CD4-positive, alpha-beta T cell (primary cell): ENCODE measurements around the gene STEAP3. TPM values are rescaled to one million over a fixed set of nuclear protein-coding genes. Genes with fewer than 3 reads are reported as not detected.
"Not testable (repeated sequence)": the region's sequence is repeated elsewhere in the genome, so short reads cannot be mapped to it uniquely, and the experiment has no call there.

Source experiments
- ATAC-seq: fragments of 200-7000 bp; cut with Tn5 transposase; one replicate; pipeline ENCODE4 v1.10.0; 2022; ENCODE audit warnings: mild to moderate bottlenecking; ENCODE audit not compliant: poor library complexity
- CTCF ChIA-PET: fragments of 350-600 bp; sonication (Branson Sonifier 250); formaldehyde crosslinking; loops from one replicate; lab custom pipeline; 2021; ENCODE audit warnings: antibody characterized with exemption, inconsistent platforms; lab: Charles Lee
- POLR2A ChIA-PET: fragments of 350-600 bp; sonication (Branson Sonifier 250); formaldehyde crosslinking; loops from one replicate; lab custom pipeline; 2021; ENCODE audit warnings: antibody characterized with exemption, inconsistent platforms; lab: Charles Lee
- DNase-seq, 14 experiments: peaks; one replicate each; pipeline ENCODE4 v3.0.0-alpha.2; 2013 to 2020; ENCODE audit warnings: mixed read lengths in 2 of 14
- H3K27ac ChIP-seq, 2 donors: one replicate each; pipeline versions ENCODE4 v1.5.1 to v1.7.0; 2013; ENCODE audit warnings: low read length in 2 of 2, low read depth in 1 of 2, mild to moderate bottlenecking in 1 of 2
- H3K27me3 ChIP-seq, 2 experiments: 1 replicate in 1 of 2; 2 replicates in 1 of 2; pipeline versions ENCODE4 v1.6.1 to v1.7.0; 2013; ENCODE audit warnings: low read length in 2 of 2, control low read depth in 1 of 2, mild to moderate bottlenecking in 1 of 2, moderate library complexity in 1 of 2; ENCODE audit not compliant: insufficient read depth in 2 of 2, control insufficient read depth in 1 of 2
- H3K36me3 ChIP-seq: one replicate; pipeline ENCODE4 v1.6.1; 2013; ENCODE audit warnings: low read length, control low read depth; ENCODE audit not compliant: insufficient read depth
- H3K4me1 ChIP-seq: one replicate; pipeline ENCODE4 v1.6.1; 2013; ENCODE audit warnings: low read length, control low read depth; ENCODE audit not compliant: insufficient read depth
- H3K4me3 ChIP-seq: one replicate; pipeline ENCODE4 v1.5.1; 2013; ENCODE audit warnings: mild to moderate bottlenecking, low read length, moderate library complexity
- H3K9me3 ChIP-seq, 2 experiments: 1 replicate in 1 of 2; 2 replicates in 1 of 2; pipeline versions ENCODE4 v1.6.1 to v1.7.0; 2013; ENCODE audit warnings: low read length in 2 of 2, mild to moderate bottlenecking in 2 of 2, control low read depth in 1 of 2, moderate library complexity in 1 of 2; ENCODE audit not compliant: control insufficient read depth in 1 of 2, insufficient read depth in 1 of 2
- H3K27ac Mint-ChIP-seq: one replicate; pipeline ENCODE4 v1.8.0; 2020; ENCODE audit warnings: mixed read lengths
- H3K27me3 Mint-ChIP-seq: one replicate; pipeline ENCODE4 v1.8.0; 2021; ENCODE audit warnings: mixed read lengths
- H3K36me3 Mint-ChIP-seq: one replicate; pipeline ENCODE4 v1.8.0; 2021; ENCODE audit warnings: low read depth, mixed read lengths
- H3K4me1 Mint-ChIP-seq: one replicate; pipeline ENCODE4 v1.8.0; 2021; ENCODE audit warnings: low read depth, mixed read lengths
- H3K4me3 Mint-ChIP-seq: one replicate; pipeline ENCODE4 v1.8.0; 2020; ENCODE audit warnings: mild to moderate bottlenecking, mixed read lengths
- H3K9me3 Mint-ChIP-seq: one replicate; pipeline ENCODE4 v1.8.0; 2020; ENCODE audit warnings: mixed read lengths
- CTCF ChIP-seq: fragments of 200-600 bp; IDR thresholded peaks from one replicate; pipeline ENCODE4 v1.8.0; 2022; ENCODE audit warnings: antibody characterized with exemption, mild to moderate bottlenecking
- intact Hi-C, 2 experiments: fragments of 100-400 bp; cut with DNase I in 1 of 2; cut with micrococcal nuclease in 1 of 2; formaldehyde crosslinking; loops; one replicate each; pipeline versions ENCODE4 v1.15.1 to v1.9.0; 2023 to 2025; cut with DNase I, micrococcal nuclease
- total RNA-seq, 174 experiments: library from RNA in 2 of 174; stranded (reverse) in 2 of 174; gene quantifications; one replicate each; pipeline ENCODE4 v1.2.3 and lab custom pipeline; 2021 to 2026

Gene STEAP3
- total RNA-seq, 2 experiments from 2014 or later, result not detected

GRCh38 chr2:119266091-119266589 is 42.5 kb downstream of the STEAP3 start:
- POLR2A ChIA-PET, result no interaction called here
- intact Hi-C loops, result loop anchor here in 1 of 2 experiments (5.0 kb wide), 1 partner anchor 254 kb away; no protein-coding TSS in a partner anchor
- peaks cover 0 to 2% of the 10 kb centered on the region in 2 experiments for H3K27me3 ChIP-seq

GRCh38 chr2:119267604-119268003 is 44.0 kb downstream of the STEAP3 start:
- no peak overlapping the region for H3K4me3 ChIP-seq
- H3K27ac ChIP-seq, result no peak overlapping the region
- no peak for TF ChIP-seq CTCF
- POLR2A ChIA-PET, result no interaction called here
- Mint-ChIP-seq H3K27ac (no peak overlapping the region), H3K27me3 (peaks cover 7% of the 10 kb centered on the region), H3K4me1 (no peaks in the 10 kb centered on the region), H3K4me3 (no peak overlapping the region), H3K9me3 (no peaks in the 10 kb centered on the region), H3K36me3 (no peaks in the 10 kb centered on the region)
- H3K36me3 ChIP-seq, result no peaks in the 10 kb centered on the region
- CTCF ChIA-PET, result no interaction called here
- intact Hi-C loops, result loop anchor here in 1 of 2 experiments (1.0 to 5.0 kb wide), 2 partner anchors 23 to 255 kb away; no protein-coding TSS in a partner anchor
- no peaks in the 10 kb centered on the region for H3K4me1 ChIP-seq
- ATAC-seq (no peak), DNase-seq (no peak)
- H3K9me3 ChIP-seq, result no peaks in the 10 kb centered on the region
- H3K27me3 ChIP-seq, result peaks cover 0 to 2% of the 10 kb centered on the region in 2 experiments

More at GRCh38 chr2:119266091-119266589, 42.5 kb downstream of the STEAP3 start:
- Histone ChIP-seq H3K36me3 (no peaks in the 10 kb centered on the region), H3K4me1 (no peaks in the 10 kb centered on the region), H3K27ac (no peak overlapping the region), H3K4me3 (no peak overlapping the region), H3K9me3 (no peaks in the 10 kb centered on the region)
- no peaks in the 10 kb centered on the region for H3K4me1 Mint-ChIP-seq
- no peaks in the 10 kb centered on the region for H3K9me3 Mint-ChIP-seq
- ATAC-seq (no peak), DNase-seq (no peak)
- no peaks in the 10 kb centered on the region for H3K36me3 Mint-ChIP-seq
- peaks cover 12% of the 10 kb centered on the region for H3K27me3 Mint-ChIP-seq
- CTCF ChIA-PET, result no interaction called here
- TF ChIP-seq CTCF, result no peak
- no peak overlapping the region for H3K4me3 Mint-ChIP-seq
- no peak overlapping the region for H3K27ac Mint-ChIP-seq

- Mint-ChIP-seq H3K4me3 (no peak overlapping the region), H3K9me3 (no peaks in the 10 kb centered on the region), H3K4me1 (no peaks in the 10 kb centered on the region), H3K36me3 (no peaks in the 10 kb centered on the region), H3K27me3 (no peaks in the 10 kb centered on the region), H3K27ac (no peak overlapping the region)
- DNase-seq (no peak), ATAC-seq (no peak)
- POLR2A ChIA-PET, result no interaction called here
- no peak overlapping the region for H3K4me3 ChIP-seq
- CTCF ChIA-PET, result no interaction called here
- no peaks in the 10 kb centered on the region for H3K27me3 ChIP-seq
- no peaks in the 10 kb centered on the region for H3K36me3 ChIP-seq
- no peaks in the 10 kb centered on the region for H3K4me1 ChIP-seq
- no peak for TF ChIP-seq CTCF
- no peak overlapping the region for H3K27ac ChIP-seq
- peaks cover 0 to 5% of the 10 kb centered on the region in 2 experiments for H3K9me3 ChIP-seq
- intact Hi-C loops, result no loop called here
These were observed 53.2 kb downstream of the STEAP3 start for GRCh38 chr2:119276864-119277263.

GRCh38 chr2:119278385-119278784 is 54.8 kb downstream of the STEAP3 start:
- POLR2A ChIA-PET, CTCF ChIA-PET, H3K4me3 Mint-ChIP-seq, H3K4me1 ChIP-seq, H3K27ac Mint-ChIP-seq, H3K27ac ChIP-seq, H3K36me3 ChIP-seq, H3K9me3 ChIP-seq, H3K27me3 Mint-ChIP-seq, H3K4me3 ChIP-seq, intact Hi-C loops, H3K4me1 Mint-ChIP-seq, DNase-seq, H3K36me3 Mint-ChIP-seq, H3K9me3 Mint-ChIP-seq, H3K27me3 ChIP-seq, ATAC-seq: not testable (repeated sequence)
